ENCODE results near the gene NUP205. TPM values are rescaled to one million over a fixed set of nuclear protein-coding genes. Genes with fewer than 3 reads are reported as not detected.

The NUP205 gene
- total RNA-seq, 1 experiment from 2014 or later, result 91.0 TPM

GRCh38 chr7:135523146-135523545 lies 34.6 kb upstream of the NUP205 start:
- no peak for TF ChIP-seq ZBTB33 (IDR thresholded peaks at IDR 0.05; ENCODE audit: extremely low read depth, insufficient replicate concordance, low read length)
- TF ChIP-seq FOSL1 (IDR thresholded peaks at IDR 0.05; ENCODE audit: low read depth), result no peak
- Histone ChIP-seq H3K9me3 (ENCODE audit: control insufficient read depth in 1 of 2, insufficient read depth in 1 of 2, low read depth in 1 of 2, low read length in 2 of 2) (no peaks in the 10 kb centered on the region), H2AFZ (ENCODE audit: low read depth, low read length, poor library complexity, severe bottlenecking) (no peak overlapping the region), H3K9me2 (ENCODE audit: insufficient read depth) (no peaks in the 10 kb centered on the region), H3K4me3 (replicated peaks in 1 of 2; ENCODE audit: low read depth in 1 of 2, low read length in 2 of 2) (no peak overlapping the region), H4K20me1 (ENCODE audit: insufficient read depth) (no peaks in the 10 kb centered on the region), H3K4me2 (ENCODE audit: low read length) (no peak overlapping the region), H3K27me3 (ENCODE audit: insufficient read depth, low read length) (no peaks in the 10 kb centered on the region), H3K36me3 (ENCODE audit: control insufficient read depth in 1 of 2, insufficient read depth in 2 of 2, low read length in 2 of 2) (no peaks in the 10 kb centered on the region), H3K27ac (ENCODE audit: low read depth, low read length) (no peak overlapping the region), H3K9ac (ENCODE audit: low read length) (no peak overlapping the region), H3K4me1 (ENCODE audit: control insufficient read depth in 1 of 2, insufficient read depth in 2 of 2, low read length in 2 of 2) (no peaks in the 10 kb centered on the region), H3K79me2 (ENCODE audit: insufficient read depth, low read length) (no peaks in the 10 kb centered on the region)
- POLR2A ChIA-PET, result no interaction called here
- DNase-seq (ENCODE audit: low read depth, low spot score) (no peak), ATAC-seq (no peak)
- no TSS peak for BruUV-seq (replicated peaks)
- CTCF ChIA-PET, result interaction anchor here (1.0 kb wide), 1 partner anchor 122 kb away, joined by 3 read pairs; no protein-coding TSS in a partner anchor
- RAD21 ChIA-PET (ENCODE audit: low non-redundant PET in 1 of 2, low total read pairs in 2 of 2, uncharacterized antibody in 2 of 2, unreplicated experiment in 2 of 2), result no interaction called here
- intact Hi-C loops (cut with micrococcal nuclease), result no loop called here

- Histone ChIP-seq H3K27ac (ENCODE audit: low read depth, low read length) (no peak overlapping the region), H3K4me3 (replicated peaks in 1 of 2; ENCODE audit: low read depth in 1 of 2, low read length in 2 of 2) (no peak overlapping the region), H3K4me1 (ENCODE audit: control insufficient read depth in 1 of 2, insufficient read depth in 2 of 2, low read length in 2 of 2) (no peaks in the 10 kb centered on the region), H4K20me1 (ENCODE audit: insufficient read depth) (no peaks in the 10 kb centered on the region), H3K27me3 (ENCODE audit: insufficient read depth, low read length) (peaks cover 3% of the 10 kb centered on the region; the same call in 1 of the 2 replicates), H3K36me3 (ENCODE audit: control insufficient read depth in 1 of 2, insufficient read depth in 2 of 2, low read length in 2 of 2) (no peaks in the 10 kb centered on the region), H3K9ac (ENCODE audit: low read length) (no peak overlapping the region), H3K79me2 (ENCODE audit: insufficient read depth, low read length) (no peaks in the 10 kb centered on the region), H3K9me3 (ENCODE audit: control insufficient read depth in 1 of 2, insufficient read depth in 1 of 2, low read depth in 1 of 2, low read length in 2 of 2) (no peaks in the 10 kb centered on the region), H2AFZ (ENCODE audit: low read depth, low read length, poor library complexity, severe bottlenecking) (no peak overlapping the region), H3K4me2 (ENCODE audit: low read length) (no peak overlapping the region), H3K9me2 (ENCODE audit: insufficient read depth) (no peaks in the 10 kb centered on the region)
- ATAC-seq, result no peak
- BruUV-seq (replicated peaks), result no TSS peak
- ChIA-PET RAD21 (ENCODE audit: low non-redundant PET in 1 of 2, low total read pairs in 2 of 2, uncharacterized antibody in 2 of 2, unreplicated experiment in 2 of 2) (no interaction called here), CTCF (no interaction called here), POLR2A (no interaction called here)
- intact Hi-C loops (cut with micrococcal nuclease), result no loop called here
- DNase-seq (ENCODE audit: low read depth, low spot score), result no peak
- TF ChIP-seq POLR2AphosphoS5 (IDR thresholded peaks at IDR 0.05; ENCODE audit: low read depth, low read length) (no peak), POLR2A (IDR thresholded peaks at IDR 0.05; ENCODE audit: borderline replicate concordance, extremely low read depth, insufficient read depth, insufficient read length) (no peak), FOSL1 (IDR thresholded peaks at IDR 0.05; ENCODE audit: low read depth) (no peak), CEBPB (IDR thresholded peaks at IDR 0.05; ENCODE audit: low read depth) (no peak), SIN3A (IDR thresholded peaks at IDR 0.05; ENCODE audit: low read depth) (no peak), ZBTB33 (IDR thresholded peaks at IDR 0.05; ENCODE audit: extremely low read depth, insufficient replicate concordance, low read length) (no peak), RAD21 (IDR thresholded peaks at IDR 0.05; ENCODE audit: low read depth) (no peak), JUND (IDR thresholded peaks at IDR 0.05) (no peak), EGR1 (IDR thresholded peaks at IDR 0.05; ENCODE audit: low read depth) (no peak), YY1 (IDR thresholded peaks at IDR 0.05; ENCODE audit: extremely low read depth, insufficient replicate concordance, low read depth, low read length) (no peak), EZH2 (IDR thresholded peaks at IDR 0.05) (no peak)
- TF ChIP-seq, protein P1, sequence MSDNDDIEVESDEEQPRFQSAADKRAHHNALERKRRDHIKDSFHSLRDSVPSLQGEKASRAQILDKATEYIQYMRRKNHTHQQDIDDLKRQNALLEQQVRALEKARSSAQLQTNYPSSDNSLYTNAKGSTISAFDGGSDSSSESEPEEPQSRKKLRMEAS (IDR thresholded peaks at IDR 0.05), result no peak
- TF ChIP-seq, protein P2, sequence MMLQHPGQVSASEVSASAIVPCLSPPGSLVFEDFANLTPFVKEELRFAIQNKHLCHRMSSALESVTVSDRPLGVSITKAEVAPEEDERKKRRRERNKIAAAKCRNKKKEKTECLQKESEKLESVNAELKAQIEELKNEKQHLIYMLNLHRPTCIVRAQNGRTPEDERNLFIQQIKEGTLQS (IDR thresholded peaks at IDR 0.05), result no peak
- TF ChIP-seq, protein P3, sequence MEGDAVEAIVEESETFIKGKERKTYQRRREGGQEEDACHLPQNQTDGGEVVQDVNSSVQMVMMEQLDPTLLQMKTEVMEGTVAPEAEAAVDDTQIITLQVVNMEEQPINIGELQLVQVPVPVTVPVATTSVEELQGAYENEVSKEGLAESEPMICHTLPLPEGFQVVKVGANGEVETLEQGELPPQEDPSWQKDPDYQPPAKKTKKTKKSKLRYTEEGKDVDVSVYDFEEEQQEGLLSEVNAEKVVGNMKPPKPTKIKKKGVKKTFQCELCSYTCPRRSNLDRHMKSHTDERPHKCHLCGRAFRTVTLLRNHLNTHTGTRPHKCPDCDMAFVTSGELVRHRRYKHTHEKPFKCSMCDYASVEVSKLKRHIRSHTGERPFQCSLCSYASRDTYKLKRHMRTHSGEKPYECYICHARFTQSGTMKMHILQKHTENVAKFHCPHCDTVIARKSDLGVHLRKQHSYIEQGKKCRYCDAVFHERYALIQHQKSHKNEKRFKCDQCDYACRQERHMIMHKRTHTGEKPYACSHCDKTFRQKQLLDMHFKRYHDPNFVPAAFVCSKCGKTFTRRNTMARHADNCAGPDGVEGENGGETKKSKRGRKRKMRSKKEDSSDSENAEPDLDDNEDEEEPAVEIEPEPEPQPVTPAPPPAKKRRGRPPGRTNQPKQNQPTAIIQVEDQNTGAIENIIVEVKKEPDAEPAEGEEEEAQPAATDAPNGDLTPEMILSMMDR (IDR thresholded peaks at IDR 0.05 in 2 of 3, conservative IDR thresholded peaks at IDR 0.05 in 1 of 3; ENCODE audit: borderline replicate concordance in 1 of 3, insufficient read depth in 1 of 3, low read depth in 2 of 3, low read length in 2 of 3), result no peak
These were observed 32.3 kb upstream of the NUP205 start for GRCh38 chr7:135525426-135525825.
